HEK293 (cell line): ENCODE measurements around the gene TMEM205.

Source experiments
- GLIS2 ChIP-seq: fragments of 450-650 bp; formaldehyde crosslinking; IDR thresholded peaks from 2 replicates; pipeline ENCODE4 v1.5.1; 2016; ENCODE audit warnings: missing biosample characterization, missing genetic modification characterization
- KLF16 ChIP-seq: fragments of 450-650 bp; formaldehyde crosslinking; IDR thresholded peaks from 2 replicates; pipeline ENCODE4 v1.5.1; 2017; ENCODE audit warnings: missing biosample characterization, missing genetic modification characterization
- PRDM1 ChIP-seq: fragments of 450-650 bp; formaldehyde crosslinking; IDR thresholded peaks from 2 replicates; pipeline ENCODE4; 2016; ENCODE audit warnings: missing biosample characterization, missing genetic modification characterization
- PRDM10 ChIP-seq: fragments of 450-650 bp; formaldehyde crosslinking; IDR thresholded peaks from 2 replicates; pipeline ENCODE4 v1.5.1; 2016; ENCODE audit warnings: missing biosample characterization, missing genetic modification characterization
- ZBTB20 ChIP-seq: fragments of 450-650 bp; formaldehyde crosslinking; IDR thresholded peaks from 2 replicates; pipeline ENCODE4 v1.5.1; 2016; ENCODE audit warnings: missing biosample characterization, missing genetic modification characterization
- ZEB2 ChIP-seq: fragments of 450-650 bp; formaldehyde crosslinking; IDR thresholded peaks from 2 replicates; pipeline ENCODE4 v1.5.1; 2016; ENCODE audit warnings: missing biosample characterization, missing genetic modification characterization
- ZFP69B ChIP-seq: fragments of 450-650 bp; formaldehyde crosslinking; IDR thresholded peaks from 2 replicates; pipeline ENCODE4 v1.5.1; 2016; ENCODE audit warnings: missing biosample characterization, missing genetic modification characterization
- ZNF10 ChIP-seq: fragments of 450-650 bp; formaldehyde crosslinking; IDR thresholded peaks from 2 replicates; pipeline ENCODE4 v1.5.1; 2017; ENCODE audit warnings: missing biosample characterization, missing genetic modification characterization
- ZNF133 ChIP-seq: fragments of 450-650 bp; formaldehyde crosslinking; IDR thresholded peaks from 2 replicates; pipeline ENCODE4 v1.5.1; 2016; ENCODE audit warnings: missing biosample characterization, missing genetic modification characterization
- ZNF169 ChIP-seq: fragments of 450-650 bp; formaldehyde crosslinking; IDR thresholded peaks from 2 replicates; pipeline ENCODE4 v1.5.1; 2016; ENCODE audit warnings: missing biosample characterization, missing genetic modification characterization
- ZNF184 ChIP-seq: fragments of 450-650 bp; IDR thresholded peaks from 2 replicates; pipeline ENCODE4 v1.5.1; 2018; ENCODE audit warnings: missing biosample characterization, mild to moderate bottlenecking, missing genetic modification characterization
- ZNF214 ChIP-seq: fragments of 450-650 bp; formaldehyde crosslinking; IDR thresholded peaks from 2 replicates; pipeline ENCODE4 v1.5.1; 2017; ENCODE audit warnings: missing biosample characterization, mild to moderate bottlenecking, missing genetic modification characterization, borderline replicate concordance
- ZNF266 ChIP-seq: fragments of 450-650 bp; formaldehyde crosslinking; IDR thresholded peaks from 2 replicates; pipeline ENCODE4 v1.5.1; 2016; ENCODE audit warnings: missing biosample characterization, missing genetic modification characterization, low read depth
- ZNF292 ChIP-seq: fragments of 450-650 bp; formaldehyde crosslinking; IDR thresholded peaks from 2 replicates; pipeline ENCODE4 v1.5.1; 2016; ENCODE audit warnings: low read depth, missing biosample characterization, missing genetic modification characterization, borderline replicate concordance
- ZNF311 ChIP-seq: fragments of 450-650 bp; formaldehyde crosslinking; IDR thresholded peaks from 2 replicates; pipeline ENCODE4 v1.5.1; 2017; ENCODE audit warnings: missing biosample characterization, missing genetic modification characterization, borderline replicate concordance
- ZNF324 ChIP-seq: fragments of 450-650 bp; formaldehyde crosslinking; IDR thresholded peaks from 2 replicates; pipeline ENCODE4 v1.5.1; 2016; ENCODE audit warnings: missing biosample characterization, missing genetic modification characterization
- ZNF426 ChIP-seq: fragments of 450-650 bp; formaldehyde crosslinking; IDR thresholded peaks from 2 replicates; pipeline ENCODE4 v1.5.1; 2017; ENCODE audit warnings: missing biosample characterization, missing genetic modification characterization, mild to moderate bottlenecking, inconsistent platforms, moderate library complexity
- ZNF473 ChIP-seq: fragments of 450-650 bp; formaldehyde crosslinking; IDR thresholded peaks from 2 replicates; pipeline ENCODE4 v1.5.1; 2017; ENCODE audit warnings: missing biosample characterization, missing genetic modification characterization
- ZNF501 ChIP-seq: fragments of 450-650 bp; formaldehyde crosslinking; IDR thresholded peaks from 2 replicates; pipeline ENCODE4 v1.5.1; 2016; ENCODE audit warnings: missing biosample characterization, missing genetic modification characterization
- ZNF555 ChIP-seq: fragments of 450-650 bp; formaldehyde crosslinking; conservative IDR thresholded peaks from 2 replicates; pipeline ENCODE4 v1.5.1; 2017; ENCODE audit warnings: missing biosample characterization, mild to moderate bottlenecking, missing genetic modification characterization, inconsistent platforms
- ZNF561 ChIP-seq: fragments of 450-650 bp; IDR thresholded peaks from 2 replicates; pipeline ENCODE4 v1.5.1; 2018; ENCODE audit warnings: missing biosample characterization, missing genetic modification characterization, borderline replicate concordance
- ZNF658 ChIP-seq: fragments of 450-650 bp; formaldehyde crosslinking; IDR thresholded peaks from 2 replicates; pipeline ENCODE4; 2016; ENCODE audit warnings: missing biosample characterization, missing genetic modification characterization
- ZNF791 ChIP-seq: fragments of 450-650 bp; formaldehyde crosslinking; IDR thresholded peaks from 2 replicates; pipeline ENCODE4 v1.5.1; 2016; ENCODE audit warnings: missing biosample characterization, missing genetic modification characterization
- ZSCAN30 ChIP-seq: fragments of 450-650 bp; IDR thresholded peaks from 2 replicates; pipeline ENCODE4 v1.5.1; 2018; ENCODE audit warnings: missing biosample characterization, mild to moderate bottlenecking, missing genetic modification characterization, moderate library complexity
- TF ChIP-seq, protein P1 (sequence below): fragments of 450-650 bp; formaldehyde crosslinking; IDR thresholded peaks from 2 replicates; pipeline ENCODE4 v1.5.1; 2017; ENCODE audit warnings: missing biosample characterization, missing genetic modification characterization
- TF ChIP-seq, protein P2 (sequence below): IDR thresholded peaks from 2 replicates; pipeline ENCODE4 v1.6.1; 2011; ENCODE audit warnings: mild to moderate bottlenecking, low read depth, low read length, borderline replicate concordance
- TF ChIP-seq, protein P3 (sequence below): sonication (generic); formaldehyde crosslinking; IDR thresholded peaks from 2 replicates; pipeline ENCODE4 v1.8.1; 2022; ENCODE audit warnings: mild to moderate bottlenecking, moderate library complexity, missing genetic modification reagents
- TF ChIP-seq, protein P4 (sequence below): fragments of 450-650 bp; formaldehyde crosslinking; IDR thresholded peaks from 2 replicates; pipeline ENCODE4 v1.5.1; 2016; ENCODE audit warnings: missing biosample characterization, missing genetic modification characterization
- TF ChIP-seq, protein P5 (sequence below): fragments of 450-650 bp; formaldehyde crosslinking; IDR thresholded peaks from 2 replicates; pipeline ENCODE4 v1.5.1; 2016; ENCODE audit warnings: missing biosample characterization, missing genetic modification characterization

The TMEM205 gene

DNA sequence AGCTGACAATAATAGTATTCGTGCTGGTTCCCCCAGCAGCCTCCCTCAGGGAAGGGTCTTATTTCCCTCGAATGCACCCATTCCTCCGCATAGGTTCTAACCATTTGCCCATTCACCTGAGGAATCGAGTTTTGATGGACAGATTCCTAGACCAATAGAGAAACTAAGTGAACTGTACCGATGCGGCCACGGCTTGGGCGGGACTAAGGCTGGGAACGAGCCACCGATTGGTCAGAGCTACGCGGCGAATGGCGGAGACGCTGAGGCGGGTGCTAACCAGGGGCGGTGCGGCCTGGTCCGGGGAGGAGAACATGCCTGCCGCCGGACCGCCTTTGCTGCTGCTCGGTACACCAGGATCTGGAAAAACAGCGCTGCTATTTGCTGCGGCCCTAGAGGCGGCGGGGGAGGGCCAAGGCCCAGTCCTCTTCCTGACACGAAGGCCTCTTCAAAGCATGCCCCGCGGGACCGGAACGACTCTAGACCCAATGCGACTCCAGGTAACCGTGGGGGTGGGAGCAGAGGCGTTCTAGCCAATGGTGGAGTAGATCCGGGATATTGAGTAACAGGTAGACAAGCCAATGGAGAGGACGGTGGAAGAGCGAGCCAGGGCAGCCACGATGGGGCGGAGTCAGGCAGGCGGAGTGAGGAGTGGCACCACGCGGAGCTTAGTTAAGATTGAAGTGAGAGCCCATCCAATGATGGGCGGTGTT, 28.5 kb upstream of the TMEM205 start, which contains the start of gene SWSAP1 (continued):
- TF ChIP-seq ZNF266 (tag by site-specific recombination) (no peak), ZNF501 (tag by site-specific recombination) (peak; percentile 19; the same call in 1 of the 2 replicates), ZNF10 (tag by site-specific recombination) (no peak), ZNF791 (tag by site-specific recombination) (no peak), ZNF473 (tag by site-specific recombination) (no peak), ZNF658 (no peak), ZNF555 (tag by site-specific recombination) (no peak), ZNF324 (tag by site-specific recombination) (no peak), ZNF214 (tag by site-specific recombination) (no peak), ZBTB20 (tag by site-specific recombination) (peak; percentile 54; the same call in 1 of the 2 replicates), ZNF426 (no peak), ZNF133 (tag by site-specific recombination) (no peak), ZFP69B (no peak; the same call in 1 of the 2 replicates), GLIS2 (peak; percentile 39), ZNF311 (tag by site-specific recombination) (no peak), ZNF292 (tag by site-specific recombination) (no peak), ZSCAN30 (tag by site-specific recombination) (peak; percentile 41), PRDM10 (tag by site-specific recombination) (0 out of 2 replicates have a peak, but pooled peaks have one; percentile 0), ZNF169 (tag by site-specific recombination) (no peak), KLF16 (peak; percentile 31; the same call in 1 of the 2 replicates), ZNF561 (tag by site-specific recombination) (no peak), ZEB2 (peak; percentile 93), PRDM1 (no peak), ZNF184 (tag by site-specific recombination) (no peak)
- TF ChIP-seq, protein P1, sequence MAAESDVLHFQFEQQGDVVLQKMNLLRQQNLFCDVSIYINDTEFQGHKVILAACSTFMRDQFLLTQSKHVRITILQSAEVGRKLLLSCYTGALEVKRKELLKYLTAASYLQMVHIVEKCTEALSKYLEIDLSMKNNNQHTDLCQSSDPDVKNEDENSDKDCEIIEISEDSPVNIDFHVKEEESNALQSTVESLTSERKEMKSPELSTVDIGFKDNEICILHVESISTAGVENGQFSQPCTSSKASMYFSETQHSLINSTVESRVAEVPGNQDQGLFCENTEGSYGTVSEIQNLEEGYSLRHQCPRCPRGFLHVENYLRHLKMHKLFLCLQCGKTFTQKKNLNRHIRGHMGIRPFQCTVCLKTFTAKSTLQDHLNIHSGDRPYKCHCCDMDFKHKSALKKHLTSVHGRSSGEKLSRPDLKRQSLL, result no peak; the same call in 1 of the 2 replicates
- TF ChIP-seq, protein P2, sequence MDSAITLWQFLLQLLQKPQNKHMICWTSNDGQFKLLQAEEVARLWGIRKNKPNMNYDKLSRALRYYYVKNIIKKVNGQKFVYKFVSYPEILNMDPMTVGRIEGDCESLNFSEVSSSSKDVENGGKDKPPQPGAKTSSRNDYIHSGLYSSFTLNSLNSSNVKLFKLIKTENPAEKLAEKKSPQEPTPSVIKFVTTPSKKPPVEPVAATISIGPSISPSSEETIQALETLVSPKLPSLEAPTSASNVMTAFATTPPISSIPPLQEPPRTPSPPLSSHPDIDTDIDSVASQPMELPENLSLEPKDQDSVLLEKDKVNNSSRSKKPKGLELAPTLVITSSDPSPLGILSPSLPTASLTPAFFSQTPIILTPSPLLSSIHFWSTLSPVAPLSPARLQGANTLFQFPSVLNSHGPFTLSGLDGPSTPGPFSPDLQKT, result peak; percentile 39; the same call in 1 of the 2 replicates
- TF ChIP-seq, protein P3, sequence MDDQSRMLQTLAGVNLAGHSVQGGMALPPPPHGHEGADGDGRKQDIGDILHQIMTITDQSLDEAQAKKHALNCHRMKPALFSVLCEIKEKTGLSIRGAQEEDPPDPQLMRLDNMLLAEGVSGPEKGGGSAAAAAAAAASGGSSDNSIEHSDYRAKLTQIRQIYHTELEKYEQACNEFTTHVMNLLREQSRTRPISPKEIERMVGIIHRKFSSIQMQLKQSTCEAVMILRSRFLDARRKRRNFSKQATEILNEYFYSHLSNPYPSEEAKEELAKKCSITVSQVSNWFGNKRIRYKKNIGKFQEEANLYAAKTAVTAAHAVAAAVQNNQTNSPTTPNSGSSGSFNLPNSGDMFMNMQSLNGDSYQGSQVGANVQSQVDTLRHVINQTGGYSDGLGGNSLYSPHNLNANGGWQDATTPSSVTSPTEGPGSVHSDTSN (CRISPR knock-in tag), result no peak
- TF ChIP-seq, protein P4, sequence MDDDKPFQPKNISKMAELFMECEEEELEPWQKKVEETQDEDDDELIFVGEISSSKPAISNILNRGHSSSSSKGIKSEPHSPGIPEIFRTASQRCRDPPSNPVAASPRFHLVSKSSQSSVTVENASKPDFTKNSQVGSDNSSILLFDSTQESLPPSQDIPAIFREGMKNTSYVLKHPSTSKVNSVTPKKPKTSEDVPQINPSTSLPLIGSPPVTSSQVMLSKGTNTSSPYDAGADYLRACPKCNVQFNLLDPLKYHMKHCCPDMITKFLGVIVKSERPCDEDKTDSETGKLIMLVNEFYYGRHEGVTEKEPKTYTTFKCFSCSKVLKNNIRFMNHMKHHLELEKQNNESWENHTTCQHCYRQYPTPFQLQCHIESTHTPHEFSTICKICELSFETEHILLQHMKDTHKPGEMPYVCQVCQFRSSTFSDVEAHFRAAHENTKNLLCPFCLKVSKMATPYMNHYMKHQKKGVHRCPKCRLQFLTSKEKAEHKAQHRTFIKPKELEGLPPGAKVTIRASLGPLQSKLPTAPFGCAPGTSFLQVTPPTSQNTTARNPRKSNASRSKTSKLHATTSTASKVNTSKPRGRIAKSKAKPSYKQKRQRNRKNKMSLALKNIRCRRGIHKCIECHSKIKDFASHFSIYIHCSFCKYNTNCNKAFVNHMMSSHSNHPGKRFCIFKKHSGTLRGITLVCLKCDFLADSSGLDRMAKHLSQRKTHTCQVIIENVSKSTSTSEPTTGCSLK (tag by site-specific recombination), result no peak
- TF ChIP-seq, protein P5, sequence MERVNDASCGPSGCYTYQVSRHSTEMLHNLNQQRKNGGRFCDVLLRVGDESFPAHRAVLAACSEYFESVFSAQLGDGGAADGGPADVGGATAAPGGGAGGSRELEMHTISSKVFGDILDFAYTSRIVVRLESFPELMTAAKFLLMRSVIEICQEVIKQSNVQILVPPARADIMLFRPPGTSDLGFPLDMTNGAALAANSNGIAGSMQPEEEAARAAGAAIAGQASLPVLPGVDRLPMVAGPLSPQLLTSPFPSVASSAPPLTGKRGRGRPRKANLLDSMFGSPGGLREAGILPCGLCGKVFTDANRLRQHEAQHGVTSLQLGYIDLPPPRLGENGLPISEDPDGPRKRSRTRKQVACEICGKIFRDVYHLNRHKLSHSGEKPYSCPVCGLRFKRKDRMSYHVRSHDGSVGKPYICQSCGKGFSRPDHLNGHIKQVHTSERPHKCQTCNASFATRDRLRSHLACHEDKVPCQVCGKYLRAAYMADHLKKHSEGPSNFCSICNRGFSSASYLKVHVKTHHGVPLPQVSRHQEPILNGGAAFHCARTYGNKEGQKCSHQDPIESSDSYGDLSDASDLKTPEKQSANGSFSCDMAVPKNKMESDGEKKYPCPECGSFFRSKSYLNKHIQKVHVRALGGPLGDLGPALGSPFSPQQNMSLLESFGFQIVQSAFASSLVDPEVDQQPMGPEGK, result peak; percentile 66
